ENCODE data around the gene OPCML. TPM values are rescaled to one million over a fixed set of nuclear protein-coding genes. Genes with fewer than 3 reads are reported as not detected.
A peak's percentile ranks its signal among the peaks of the same experiment; 100 is the strongest.

Gene OPCML
- total and polyA plus RNA-seq, 7 donors, result 0.01 to 0.80 (median 0.07) TPM; not detected in 4

- DNase-seq (no peak), ATAC-seq (no peak)
- no peak overlapping the region for H3K27ac ChIP-seq
- H3K27me3 ChIP-seq (ENCODE audit: insufficient read depth in 3 of 3, low read length in 2 of 3), result peaks cover 0 to 2% (median 0%) of the 10 kb centered on the region in 3 donors
- H3K9me3 ChIP-seq, result no peaks in the 10 kb centered on the region
- no peak for TF ChIP-seq CTCF (IDR thresholded peaks at IDR 0.05)
- WGBS, 3 donors, result 89 to 94% (median 93%) methylated on average over 5 of the region's 5 CpGs
- H3K4me1 ChIP-seq, result peaks cover 6% of the 10 kb centered on the region
- no peaks in the 10 kb centered on the region for H3K36me3 ChIP-seq (ENCODE audit: insufficient read depth in 1 of 2, low read depth in 1 of 2)
- intact Hi-C loops (cut with DNase I), result loop anchor here in 1 of 2 donors (10.0 kb wide), 1 partner anchor 64 kb away; no protein-coding TSS in a partner anchor
- no peak overlapping the region for H3K4me3 ChIP-seq
These were observed 301.9 kb downstream of the OPCML start for GRCh38 chr11:133230431-133230830.

- no peaks in the 10 kb centered on the region for H3K36me3 ChIP-seq (ENCODE audit: insufficient read depth in 1 of 2, low read depth in 1 of 2)
- DNase-seq, result peak in 1 of 2 donors; percentile 14
- peaks cover 0 to 1% (median 0%) of the 10 kb centered on the region in 3 donors for H3K27me3 ChIP-seq (ENCODE audit: insufficient read depth in 3 of 3, low read length in 2 of 3)
- H3K9me3 ChIP-seq, result no peaks in the 10 kb centered on the region
- intact Hi-C loops (cut with DNase I), result no loop called here
- TF ChIP-seq CTCF (IDR thresholded peaks at IDR 0.05), result no peak
- H3K27ac ChIP-seq, result no peak overlapping the region
- 6 to 12% (median 8%) methylated on average over 26 of the region's 26 CpGs for WGBS, 3 donors
- peak in 3 of 4 donors; percentile 55 to 74 (median 64) for ATAC-seq
- peak overlapping the region; percentile 45 for H3K4me3 ChIP-seq
- peaks cover 6% of the 10 kb centered on the region for H3K4me1 ChIP-seq
These were observed 303.6 kb downstream of the OPCML start for GRCh38 chr11:133228471-133229329.

GRCh38 chr11:133227632-133228111, 304.6 kb downstream of the OPCML start:
- intact Hi-C loops (cut with DNase I), result no loop called here
- H3K9me3 ChIP-seq, result no peaks in the 10 kb centered on the region
- H3K36me3 ChIP-seq (ENCODE audit: insufficient read depth in 1 of 2, low read depth in 1 of 2), result no peaks in the 10 kb centered on the region
- no peak overlapping the region for H3K4me3 ChIP-seq
- no peak overlapping the region for H3K27ac ChIP-seq
- peaks cover 6% of the 10 kb centered on the region for H3K4me1 ChIP-seq
- H3K27me3 ChIP-seq (ENCODE audit: insufficient read depth in 3 of 3, low read length in 2 of 3), result no peaks in the 10 kb centered on the region
- WGBS, 3 donors, result 69 to 77% (median 76%) methylated on average over 9 of the region's 9 CpGs
- DNase-seq (no peak), ATAC-seq (no peak)
- no peak for TF ChIP-seq CTCF (IDR thresholded peaks at IDR 0.05)

GRCh38 chr11:133224271-133224670, 308.0 kb downstream of the OPCML start:
- peaks cover 5% of the 10 kb centered on the region for H3K4me1 ChIP-seq
- DNase-seq (no peak), ATAC-seq (no peak)
- no peak overlapping the region for H3K27ac ChIP-seq
- TF ChIP-seq CTCF (IDR thresholded peaks at IDR 0.05), result no peak
- no peaks in the 10 kb centered on the region for H3K36me3 ChIP-seq (ENCODE audit: insufficient read depth in 1 of 2, low read depth in 1 of 2)
- no peaks in the 10 kb centered on the region for H3K9me3 ChIP-seq
- 38 to 58% (median 38%) methylated on average over 5 of the region's 5 CpGs for WGBS, 3 donors
- intact Hi-C loops (cut with DNase I), result no loop called here
- H3K4me3 ChIP-seq, result no peak overlapping the region
- no peaks in the 10 kb centered on the region for H3K27me3 ChIP-seq (ENCODE audit: insufficient read depth in 3 of 3, low read length in 2 of 3)

Data from psoas muscle (tissue), 8 donors.